ENCODE measurements around the gene ZDHHC3. TPM values are rescaled to one million over a fixed set of nuclear protein-coding genes. Genes with fewer than 3 reads are reported as not detected.
A peak's percentile ranks its signal among the peaks of the same experiment; 100 is the strongest.

The ZDHHC3 gene
- 10 to 100 TPM; 33.6 to 44.5 (median 34.6) TPM for total RNA-seq

- ATAC-seq (peak; percentile 91 to 92), DNase-seq (peak; percentile 84)
- Mint-ChIP-seq H3K9me3 (no peaks in the 10 kb centered on the region), H3K27me3 (ENCODE audit: low read depth) (no peaks in the 10 kb centered on the region), H3K36me3 (ENCODE audit: insufficient read depth) (peaks cover 8% of the 10 kb centered on the region), H3K4me1 (ENCODE audit: low read depth) (peaks cover 55% of the 10 kb centered on the region), H3K4me3 (peak within 1 kb of the TSS; percentile 98)
Observed at GRCh38 chr3:44976002-44976815, at the start of gene ZDHHC3, which contains the start of gene EXOSC7. ZDHHC3 (minus strand) TSS chr3:44976174; CDS start chr3:44959436, 16,738 bp downstream. EXOSC7 (plus strand) TSS chr3:44976244; CDS start chr3:44976278, 34 bp downstream.

DNA sequence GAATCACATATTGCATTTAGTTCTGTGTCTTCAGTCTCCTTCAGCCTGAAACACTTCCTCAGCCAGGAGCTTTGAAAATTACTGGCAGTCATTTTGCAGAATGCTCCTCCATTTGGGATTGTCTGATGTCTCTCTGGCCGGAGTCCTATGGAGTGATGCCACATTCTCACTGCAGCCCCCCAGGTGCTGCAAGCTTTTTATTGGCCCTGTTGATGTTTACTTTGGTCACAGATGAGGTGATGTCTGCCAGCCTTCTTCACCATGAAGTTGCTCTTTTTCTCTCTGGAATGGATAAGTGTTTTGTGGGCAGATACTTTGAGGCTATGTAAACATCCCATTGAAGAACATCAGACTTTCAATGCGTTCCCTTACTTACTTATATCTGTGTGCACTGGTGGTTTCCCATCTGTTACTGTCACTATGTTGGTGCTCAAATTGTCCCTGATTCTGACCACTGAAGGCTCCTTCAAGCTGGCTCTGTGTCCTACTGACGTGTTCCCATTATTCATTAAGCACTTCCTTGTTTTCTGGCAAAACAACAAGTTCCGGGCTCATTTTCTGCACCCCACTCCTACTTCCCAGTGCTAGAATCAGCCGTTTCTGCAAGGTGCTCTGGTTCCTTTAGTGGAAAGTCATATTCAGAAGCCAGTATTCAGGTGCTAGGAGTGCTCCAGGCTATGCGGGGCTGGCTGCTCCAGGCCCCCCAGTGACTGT lies 48.7 kb upstream of the ZDHHC3 start:
- no peak for DNase-seq
- peaks cover 20% of the 10 kb centered on the region for H3K4me1 Mint-ChIP-seq (ENCODE audit: low read depth)
- H3K27me3 Mint-ChIP-seq (ENCODE audit: low read depth): peaks cover 6% of the 10 kb centered on the region
- no peaks in the 10 kb centered on the region for H3K36me3 Mint-ChIP-seq (ENCODE audit: insufficient read depth)
- ATAC-seq: no peak
- H3K4me3 Mint-ChIP-seq: no peak overlapping the region
- H3K9me3 Mint-ChIP-seq: no peaks in the 10 kb centered on the region

DNA sequence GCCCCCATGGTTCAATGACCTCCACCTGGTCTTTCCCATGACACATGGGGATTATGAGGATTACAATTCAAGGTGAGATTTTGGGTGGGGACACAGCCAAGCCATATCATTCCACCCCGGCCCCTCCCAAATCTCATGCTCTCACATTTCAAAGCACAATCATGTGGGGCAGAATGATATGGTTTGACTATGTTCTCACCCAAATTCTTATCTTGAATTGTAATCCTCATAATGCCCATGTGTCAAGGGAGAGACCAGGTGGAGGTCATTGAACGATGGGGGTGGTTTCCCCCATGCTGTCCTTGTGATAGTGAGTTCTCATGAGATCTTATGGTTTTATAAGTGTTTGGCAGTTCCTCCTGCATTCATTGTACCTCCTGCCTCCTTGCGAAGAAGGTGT lies 47.7 kb upstream of the ZDHHC3 start:
- Mint-ChIP-seq H3K4me1 (ENCODE audit: low read depth) (peaks cover 20% of the 10 kb centered on the region), H3K9me3 (no peaks in the 10 kb centered on the region), H3K36me3 (ENCODE audit: insufficient read depth) (peaks cover under 1% of the 10 kb centered on the region), H3K4me3 (no peak overlapping the region), H3K27me3 (ENCODE audit: low read depth) (peaks cover 6% of the 10 kb centered on the region)
- no peak for DNase-seq
- ATAC-seq: no peak

- Mint-ChIP-seq H3K9me3 (no peaks in the 10 kb centered on the region), H3K4me3 (no peak overlapping the region), H3K27me3 (ENCODE audit: low read depth) (no peaks in the 10 kb centered on the region), H3K36me3 (ENCODE audit: insufficient read depth) (peaks cover 2% of the 10 kb centered on the region), H3K4me1 (ENCODE audit: low read depth) (peaks cover 20% of the 10 kb centered on the region)
- no peak for ATAC-seq
- no peak for DNase-seq
Observed at GRCh38 chr3:45021524-45022297, 45.7 kb upstream of the ZDHHC3 start.

DNA sequence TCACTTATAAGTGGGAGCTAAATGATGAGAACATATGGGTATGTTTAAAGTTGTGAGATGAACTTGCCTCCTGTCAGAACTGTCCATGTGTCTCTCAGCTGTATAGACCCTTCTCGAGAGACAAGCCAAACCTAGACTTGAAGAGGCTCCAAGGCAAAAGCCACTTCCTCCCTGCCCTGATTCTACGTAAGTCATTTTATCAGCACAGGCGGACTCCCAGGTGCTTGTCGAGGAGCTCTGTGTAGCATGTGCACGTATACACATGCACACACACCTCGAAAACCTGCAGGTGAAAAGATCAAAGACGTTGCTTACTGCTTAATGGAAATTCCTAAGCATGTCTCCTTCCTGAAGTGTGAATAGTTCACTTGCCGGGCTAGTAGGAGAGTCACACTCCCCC lies 44.6 kb upstream of the ZDHHC3 start:
- DNase-seq (no peak), ATAC-seq (no peak)

DNA sequence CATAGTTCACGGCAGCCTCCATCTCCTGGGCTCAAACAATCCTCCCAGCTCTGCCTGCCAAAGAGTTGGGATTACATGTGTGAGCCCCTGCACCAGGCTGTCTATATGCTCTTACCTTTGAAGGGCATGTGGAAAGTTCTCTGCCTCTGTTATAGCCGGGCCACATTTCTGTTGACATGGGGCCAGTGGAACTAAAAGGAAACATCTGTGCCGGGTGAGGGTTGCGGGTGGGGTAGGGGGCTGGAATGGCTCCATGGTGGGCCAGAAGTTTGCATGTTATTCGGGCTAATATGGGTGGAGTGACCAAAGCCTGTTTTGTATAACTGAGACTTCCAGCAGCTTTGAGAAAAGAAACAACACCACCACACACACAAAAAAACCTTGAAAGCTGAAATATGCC lies 41.8 kb upstream of the ZDHHC3 start:
- no peaks in the 10 kb centered on the region for H3K9me3 Mint-ChIP-seq
- peaks cover 21% of the 10 kb centered on the region for H3K4me1 Mint-ChIP-seq (ENCODE audit: low read depth)
- H3K36me3 Mint-ChIP-seq (ENCODE audit: insufficient read depth): peaks cover 19% of the 10 kb centered on the region
- no peak for ATAC-seq
- H3K27me3 Mint-ChIP-seq (ENCODE audit: low read depth): no peaks in the 10 kb centered on the region
- no peak for DNase-seq
- H3K4me3 Mint-ChIP-seq: no peak overlapping the region

More for the DNA sequence above, 44.6 kb upstream of the ZDHHC3 start:
- Mint-ChIP-seq H3K4me3 (no peak overlapping the region), H3K36me3 (ENCODE audit: insufficient read depth) (peaks cover 7% of the 10 kb centered on the region), H3K9me3 (no peaks in the 10 kb centered on the region), H3K4me1 (ENCODE audit: low read depth) (peaks cover 20% of the 10 kb centered on the region), H3K27me3 (ENCODE audit: low read depth) (no peaks in the 10 kb centered on the region)

- DNase-seq (no peak), ATAC-seq (no peak)
- Mint-ChIP-seq H3K9me3 (no peaks in the 10 kb centered on the region), H3K4me1 (ENCODE audit: low read depth) (peaks cover 26% of the 10 kb centered on the region), H3K4me3 (no peak overlapping the region), H3K36me3 (ENCODE audit: insufficient read depth) (peaks cover 26% of the 10 kb centered on the region), H3K27me3 (ENCODE audit: low read depth) (no peaks in the 10 kb centered on the region)
Observed at GRCh38 chr3:45016916-45017315, 40.9 kb upstream of the ZDHHC3 start.

- Mint-ChIP-seq H3K4me3 (no peak overlapping the region), H3K4me1 (ENCODE audit: low read depth) (peaks cover 29% of the 10 kb centered on the region), H3K27me3 (ENCODE audit: low read depth) (no peaks in the 10 kb centered on the region), H3K36me3 (ENCODE audit: insufficient read depth) (peaks cover 49% of the 10 kb centered on the region), H3K9me3 (no peaks in the 10 kb centered on the region)
- no peak for DNase-seq
- no peak for ATAC-seq
Observed at GRCh38 chr3:45012577-45012976, 36.6 kb upstream of the ZDHHC3 start.

GRCh38 chr3:45011756-45012508 lies 36.0 kb upstream of the ZDHHC3 start:
- Mint-ChIP-seq H3K9me3 (no peaks in the 10 kb centered on the region), H3K36me3 (ENCODE audit: insufficient read depth) (peaks cover 54% of the 10 kb centered on the region)

DNA sequence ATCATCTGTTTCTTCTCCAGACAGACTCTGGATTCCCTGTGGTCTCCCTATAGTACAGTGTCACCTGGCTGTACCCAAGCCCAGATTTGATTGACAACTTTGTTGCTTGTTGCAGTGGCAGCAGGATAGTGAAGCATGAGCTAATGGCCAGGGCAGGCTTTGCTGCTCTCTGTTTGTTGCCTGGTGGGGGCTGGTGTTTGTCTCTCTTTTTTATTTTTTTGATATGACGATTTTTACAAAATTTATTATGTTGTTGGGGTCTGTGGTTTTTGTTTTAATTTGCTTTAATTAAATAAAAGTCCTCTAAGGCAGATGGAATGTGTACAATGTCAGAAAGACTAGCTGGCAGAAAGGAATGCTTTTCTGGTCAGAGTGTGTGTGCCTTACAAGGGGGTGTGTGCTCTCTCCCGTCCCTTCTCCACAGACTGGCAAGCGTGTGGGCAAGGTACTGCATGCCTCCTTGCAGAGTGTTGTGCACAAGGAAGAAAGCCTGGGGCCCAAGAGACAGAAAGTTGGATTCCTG lies 34.9 kb upstream of the ZDHHC3 start:
- H3K4me1 Mint-ChIP-seq (ENCODE audit: low read depth): peaks cover 36% of the 10 kb centered on the region
- H3K4me3 Mint-ChIP-seq: no peak overlapping the region
- H3K27me3 Mint-ChIP-seq (ENCODE audit: low read depth): no peaks in the 10 kb centered on the region
- DNase-seq: no peak
- peaks cover 51% of the 10 kb centered on the region for H3K36me3 Mint-ChIP-seq (ENCODE audit: insufficient read depth)
- no peaks in the 10 kb centered on the region for H3K9me3 Mint-ChIP-seq
- ATAC-seq: no peak

More at GRCh38 chr3:45011756-45012508, 36.0 kb upstream of the ZDHHC3 start:
- H3K4me3 Mint-ChIP-seq: no peak overlapping the region
- H3K4me1 Mint-ChIP-seq (ENCODE audit: low read depth): peaks cover 33% of the 10 kb centered on the region
- ATAC-seq (no peak), DNase-seq (no peak)
- no peaks in the 10 kb centered on the region for H3K27me3 Mint-ChIP-seq (ENCODE audit: low read depth)

- H3K9me3 Mint-ChIP-seq: peaks cover 2% of the 10 kb centered on the region
- no peak overlapping the region for H3K4me3 Mint-ChIP-seq
- H3K27me3 Mint-ChIP-seq (ENCODE audit: low read depth): no peaks in the 10 kb centered on the region
- peaks cover 46% of the 10 kb centered on the region for H3K4me1 Mint-ChIP-seq (ENCODE audit: low read depth)
- peaks cover 56% of the 10 kb centered on the region for H3K36me3 Mint-ChIP-seq (ENCODE audit: insufficient read depth)
- no peak for DNase-seq
- ATAC-seq: no peak
Observed at GRCh38 chr3:45009868-45010267, 33.9 kb upstream of the ZDHHC3 start.

DNA sequence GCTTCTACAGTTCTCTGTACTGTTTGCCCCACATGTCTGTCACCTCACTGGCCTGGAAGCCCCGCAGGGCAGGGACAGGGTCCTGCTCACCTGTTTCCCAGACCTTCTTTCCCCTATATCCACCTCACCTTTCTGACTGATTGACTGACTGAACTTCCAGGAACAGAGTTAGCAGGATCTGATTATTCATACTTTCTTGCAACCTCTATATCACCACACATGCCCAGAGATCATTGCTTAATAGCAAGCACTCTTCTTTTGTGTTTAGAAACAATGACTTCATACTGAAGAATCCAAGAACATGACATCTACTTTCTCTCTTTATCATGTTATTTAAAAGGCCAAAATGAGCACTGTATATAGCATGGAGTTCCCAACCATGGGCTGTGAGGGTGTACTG lies 32.1 kb upstream of the ZDHHC3 start:
- H3K36me3 Mint-ChIP-seq (ENCODE audit: insufficient read depth): peaks cover 64% of the 10 kb centered on the region
- ATAC-seq (no peak), DNase-seq (no peak)

GRCh38 chr3:45007091-45007490 lies 31.1 kb upstream of the ZDHHC3 start:
- ATAC-seq (no peak), DNase-seq (no peak)
- H3K36me3 Mint-ChIP-seq (ENCODE audit: insufficient read depth): peaks cover 60% of the 10 kb centered on the region
- H3K27me3 Mint-ChIP-seq (ENCODE audit: low read depth): no peaks in the 10 kb centered on the region
- H3K4me3 Mint-ChIP-seq: no peak overlapping the region
- peaks cover 51% of the 10 kb centered on the region for H3K4me1 Mint-ChIP-seq (ENCODE audit: low read depth)
- H3K9me3 Mint-ChIP-seq: peaks cover 5% of the 10 kb centered on the region

More for the DNA sequence above, 32.1 kb upstream of the ZDHHC3 start:
- H3K9me3 Mint-ChIP-seq: peaks cover 5% of the 10 kb centered on the region
- no peak overlapping the region for H3K4me3 Mint-ChIP-seq
- no peaks in the 10 kb centered on the region for H3K27me3 Mint-ChIP-seq (ENCODE audit: low read depth)
- peaks cover 54% of the 10 kb centered on the region for H3K4me1 Mint-ChIP-seq (ENCODE audit: low read depth)

All from activated T-cell treated with anti-CD3 and anti-CD28 coated beads, Interleukin-2, amount 50 U/mL, for 4 hours (primary cell).